H1 (cell line): Measurements from ENCODE around the gene SIT1. TPM values are rescaled to one million over a fixed set of nuclear protein-coding genes. Genes with fewer than 3 reads are reported as not detected.

Experiments
- ASH2L ChIP-seq: fragments of 200-600, 300-600 bp; sonication (generic); IDR thresholded peaks from one replicate; pipeline ENCODE4 v1.7.1; 2017; ENCODE audit warnings: low read length
- CBX8 ChIP-seq: fragments of 300-800, 300-1000 bp; sonication (generic); IDR thresholded peaks from 2 replicates; pipeline ENCODE4 v1.7.1; 2016; ENCODE audit warnings: low read depth, low read length, borderline replicate concordance
- CEBPB ChIP-seq: IDR thresholded peaks from 2 replicates; pipeline ENCODE4 v1.6.1; 2012; ENCODE audit warnings: low read depth, low read length
- HDAC6 ChIP-seq: IDR thresholded peaks from one replicate; pipeline ENCODE4 v1.7.1; 2012; ENCODE audit warnings: low read depth, mild to moderate bottlenecking, inconsistent platforms, low read length, moderate library complexity
- NANOG ChIP-seq: IDR thresholded peaks from 2 replicates; pipeline ENCODE4 v1.6.1; 2011; ENCODE audit warnings: low read length, low read depth, mild to moderate bottlenecking, inconsistent platforms; ENCODE audit not compliant: insufficient read depth, poor library complexity, severe bottlenecking
- POLR2A ChIP-seq, 2 experiments: IDR thresholded peaks; 1 replicate in 1 of 2; 2 replicates in 1 of 2; pipeline ENCODE4 v1.6.1; 2011; ENCODE audit warnings: low read depth in 2 of 2, low read length in 2 of 2, mild to moderate bottlenecking in 2 of 2; ENCODE audit errors: control extremely low read depth in 1 of 2
- POU5F1 ChIP-seq: IDR thresholded peaks from 2 replicates; pipeline ENCODE4 v1.6.1; 2011; ENCODE audit warnings: low read depth, mild to moderate bottlenecking, low read length, moderate library complexity
- RBBP5 ChIP-seq: IDR thresholded peaks from 2 replicates; pipeline ENCODE4 v1.7.1; 2012; ENCODE audit warnings: low read depth, mild to moderate bottlenecking, inconsistent platforms, low read length, moderate library complexity, borderline replicate concordance
- SIN3A ChIP-seq, 2 experiments: IDR thresholded peaks in 1 of 2; conservative IDR thresholded peaks in 1 of 2; 2 replicates each; pipeline ENCODE4 v1.6.1; 2011 to 2012; ENCODE audit warnings: low read length in 2 of 2, improper control_type of control experiment in 1 of 2, low read depth in 1 of 2, mild to moderate bottlenecking in 1 of 2
- SP2 ChIP-seq: IDR thresholded peaks from 2 replicates; pipeline ENCODE4 v1.6.1; 2012; ENCODE audit warnings: mild to moderate bottlenecking, low read length, inconsistent platforms
- SP4 ChIP-seq: IDR thresholded peaks from 2 replicates; pipeline ENCODE4 v1.6.1; 2012; ENCODE audit warnings: low read length, inconsistent platforms
- SUZ12 ChIP-seq: fragments of 200-600 bp; sonication (generic); IDR thresholded peaks from 2 replicates; pipeline ENCODE4 v1.6.1; 2012; ENCODE audit warnings: mild to moderate bottlenecking, inconsistent platforms, low read length, moderate library complexity, mixed read lengths
- TBP ChIP-seq: IDR thresholded peaks from 2 replicates; pipeline ENCODE4 v1.6.1; 2011; ENCODE audit warnings: low read depth, low read length, improper control_type of control experiment
- YY1 ChIP-seq: IDR thresholded peaks from 2 replicates; pipeline ENCODE4 v1.6.1; 2011; ENCODE audit warnings: low read depth, mild to moderate bottlenecking, low read length
- polyA plus RNA-seq, 7 experiments: library from polyadenylated mRNA; depleted of rRNA in 3 of 7; stranded (reverse) in 5 of 7; unstranded in 2 of 7; fragments of >200 nt in 5 of 7; fragments of 200-250 nt in 2 of 7; gene quantifications; 1 replicate in 5 of 7; 2 replicates in 1 of 7; 4 replicates in 1 of 7; pipeline versions ENCODE4 v1.2.1 to v1.2.3, GENCODE V29; 2011 to 2013; ENCODE audit warnings: missing spikeins in 2 of 7, mixed read lengths in 2 of 7
- total RNA-seq: library from RNA; stranded (reverse); fragmentation: NEBNext Ultra II Directional; extraction: Animal tissue kit (Norgen Biotek cat#: 25700); gene quantifications from 2 replicates; pipeline ENCODE4 v1.2.1, GENCODE V29; 2021
- TF ChIP-seq, protein P1 (sequence below): IDR thresholded peaks from 2 replicates; pipeline ENCODE4 v1.6.1; 2011; ENCODE audit warnings: low read depth, mild to moderate bottlenecking, low read length; ENCODE audit not compliant: insufficient read depth
- TF ChIP-seq, protein P2 (sequence below), 3 experiments: IDR thresholded peaks; 1 replicate in 2 of 3; 2 replicates in 1 of 3; pipeline versions ENCODE4 v1.5.1 to v1.6.1; 2011; ENCODE audit warnings: low read length in 3 of 3, mild to moderate bottlenecking in 3 of 3, inconsistent platforms in 2 of 3, low read depth in 1 of 3, moderate library complexity in 1 of 3; ENCODE audit not compliant: insufficient read depth in 1 of 3; ENCODE audit errors: control extremely low read depth in 1 of 3

The SIT1 gene
- total and polyA plus RNA-seq, 2 of the 8 experiments (the other 6 are each of a cell fraction or from before 2014, with no cell fraction given), result 8.2 to 12.8 TPM

DNA sequence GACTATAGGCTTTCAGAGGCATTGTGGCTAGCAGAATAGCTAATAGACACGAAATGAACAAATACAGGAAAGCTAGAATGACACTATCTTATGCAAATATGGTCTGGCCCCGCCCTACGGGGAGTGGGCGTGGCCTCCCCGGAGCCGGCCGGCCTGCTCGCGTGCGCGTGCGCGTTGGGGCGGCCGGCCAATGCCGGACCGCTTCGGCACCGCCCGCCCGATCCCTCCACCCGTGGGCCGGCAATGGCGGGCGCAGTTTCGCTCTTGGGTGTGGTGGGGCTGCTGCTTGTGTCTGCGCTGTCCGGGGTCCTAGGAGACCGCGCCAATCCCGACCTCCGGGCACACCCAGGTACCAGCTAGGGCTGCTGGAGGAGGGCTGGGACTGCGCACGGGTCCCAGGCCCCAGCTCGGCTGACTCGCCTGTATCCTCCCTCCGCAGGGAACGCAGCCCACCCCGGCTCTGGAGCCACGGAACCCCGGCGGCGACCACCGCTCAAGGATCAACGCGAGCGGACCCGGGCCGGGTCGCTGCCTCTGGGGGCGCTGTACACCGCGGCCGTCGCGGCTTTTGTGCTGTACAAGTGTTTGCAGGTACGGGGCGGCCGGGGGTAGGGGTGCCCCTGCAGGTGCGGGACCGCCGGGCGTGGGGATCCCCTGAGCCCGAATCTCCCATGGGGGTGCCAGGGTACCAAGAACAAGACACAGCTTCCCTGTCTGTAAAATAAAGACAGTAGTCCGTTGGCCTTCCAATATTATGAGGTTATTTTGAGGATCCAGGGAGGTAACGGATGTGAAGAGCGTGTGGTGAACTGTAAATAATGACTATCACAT, 7.6 kb upstream of the SIT1 start, which contains the start of gene CCDC107 (continued):
- TF ChIP-seq ASH2L, result peak; percentile 77
- TF ChIP-seq HDAC6, result no peak
- TF ChIP-seq SUZ12, result no peak
- no peak for TF ChIP-seq NANOG
- peak; percentile 76 to 77 for TF ChIP-seq POLR2A (IDR thresholded peaks at IDR 0.05; ENCODE audit: control extremely low read depth in 1 of 2, low read depth in 2 of 2, low read length in 2 of 2)
- TF ChIP-seq YY1, result peak; percentile 84
- TF ChIP-seq, protein P1, sequence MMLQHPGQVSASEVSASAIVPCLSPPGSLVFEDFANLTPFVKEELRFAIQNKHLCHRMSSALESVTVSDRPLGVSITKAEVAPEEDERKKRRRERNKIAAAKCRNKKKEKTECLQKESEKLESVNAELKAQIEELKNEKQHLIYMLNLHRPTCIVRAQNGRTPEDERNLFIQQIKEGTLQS, result no peak
- TF ChIP-seq SP2, result no peak
- TF ChIP-seq SP4, result no peak; the same call in 1 of the 2 replicates
- TF ChIP-seq CEBPB, result no peak
- TF ChIP-seq SIN3A (conservative IDR thresholded peaks at IDR 0.05 in 1 of 2, IDR thresholded peaks at IDR 0.05 in 1 of 2; ENCODE audit: low read depth in 1 of 2, low read length in 2 of 2), result no peak
- no peak for TF ChIP-seq POU5F1
- TF ChIP-seq TBP, result no peak
- no peak for TF ChIP-seq CBX8
- TF ChIP-seq, protein P2, sequence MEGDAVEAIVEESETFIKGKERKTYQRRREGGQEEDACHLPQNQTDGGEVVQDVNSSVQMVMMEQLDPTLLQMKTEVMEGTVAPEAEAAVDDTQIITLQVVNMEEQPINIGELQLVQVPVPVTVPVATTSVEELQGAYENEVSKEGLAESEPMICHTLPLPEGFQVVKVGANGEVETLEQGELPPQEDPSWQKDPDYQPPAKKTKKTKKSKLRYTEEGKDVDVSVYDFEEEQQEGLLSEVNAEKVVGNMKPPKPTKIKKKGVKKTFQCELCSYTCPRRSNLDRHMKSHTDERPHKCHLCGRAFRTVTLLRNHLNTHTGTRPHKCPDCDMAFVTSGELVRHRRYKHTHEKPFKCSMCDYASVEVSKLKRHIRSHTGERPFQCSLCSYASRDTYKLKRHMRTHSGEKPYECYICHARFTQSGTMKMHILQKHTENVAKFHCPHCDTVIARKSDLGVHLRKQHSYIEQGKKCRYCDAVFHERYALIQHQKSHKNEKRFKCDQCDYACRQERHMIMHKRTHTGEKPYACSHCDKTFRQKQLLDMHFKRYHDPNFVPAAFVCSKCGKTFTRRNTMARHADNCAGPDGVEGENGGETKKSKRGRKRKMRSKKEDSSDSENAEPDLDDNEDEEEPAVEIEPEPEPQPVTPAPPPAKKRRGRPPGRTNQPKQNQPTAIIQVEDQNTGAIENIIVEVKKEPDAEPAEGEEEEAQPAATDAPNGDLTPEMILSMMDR (IDR thresholded peaks at IDR 0.05; ENCODE audit: control extremely low read depth in 1 of 3, insufficient read depth in 1 of 3, low read depth in 1 of 3, low read length in 3 of 3), result peak; percentile 64 to 71 (median 64)
- TF ChIP-seq RBBP5, result 0 out of 2 replicates have a peak, but pooled peaks have one; percentile 84
